NT2/D1 (cell line): ENCODE data around the gene ENOX1.

Experiments
- DNase-seq: peaks from one replicate; pipeline ENCODE4 v3.0.0-alpha.2; 2011; ENCODE audit warnings: low read depth, low spot score
- H3K27me3 ChIP-seq: 2 replicates; pipeline ENCODE4 v1.6.0; 2011; ENCODE audit warnings: mild to moderate bottlenecking; ENCODE audit not compliant: insufficient read length, insufficient read depth
- H3K36me3 ChIP-seq: 2 replicates; pipeline ENCODE4 v1.6.1; 2011; ENCODE audit warnings: mild to moderate bottlenecking, low read length, mixed read lengths; ENCODE audit not compliant: insufficient read depth, insufficient read length
- H3K4me1 ChIP-seq: 2 replicates; pipeline ENCODE4 v1.5.1; 2011; ENCODE audit not compliant: insufficient read depth, insufficient read length
- H3K4me3 ChIP-seq: 2 replicates; pipeline ENCODE4 v1.5.1; 2011; ENCODE audit warnings: low read depth; ENCODE audit not compliant: insufficient read length
- H3K9ac ChIP-seq: 2 replicates; pipeline ENCODE4 v1.6.0; 2011; ENCODE audit warnings: low read depth; ENCODE audit not compliant: insufficient read length
- H3K9me3 ChIP-seq: 2 replicates; pipeline ENCODE4 v1.5.1; 2011; ENCODE audit warnings: mild to moderate bottlenecking, low read length; ENCODE audit not compliant: insufficient read depth
- SUZ12 ChIP-seq: IDR thresholded peaks from 2 replicates; pipeline ENCODE4 v1.6.1; 2011; ENCODE audit not compliant: insufficient read length, insufficient read depth; ENCODE audit errors: extremely low read depth
- YY1 ChIP-seq: IDR thresholded peaks from 2 replicates; pipeline ENCODE4 v1.6.1; 2011; ENCODE audit not compliant: insufficient read length, insufficient read depth
- ZNF274 ChIP-seq: IDR thresholded peaks from 2 replicates; pipeline ENCODE4 v1.6.1; 2011; ENCODE audit warnings: mild to moderate bottlenecking, low read depth, low read length

Gene ENOX1

GRCh38 chr13:43808676-43809075 lies 21.9 kb upstream of the ENOX1 start:
- H3K4me3 ChIP-seq = no peak overlapping the region
- no peaks in the 10 kb centered on the region for H3K4me1 ChIP-seq
- H3K36me3 ChIP-seq = no peaks in the 10 kb centered on the region
- no peak for DNase-seq
- no peaks in the 10 kb centered on the region for H3K9me3 ChIP-seq
- no peak overlapping the region for H3K9ac ChIP-seq
- TF ChIP-seq SUZ12 = no peak
- TF ChIP-seq ZNF274 = no peak
- TF ChIP-seq YY1 = no peak
- no peaks in the 10 kb centered on the region for H3K27me3 ChIP-seq

GRCh38 chr13:43805681-43806128 lies 18.9 kb upstream of the ENOX1 start:
- TF ChIP-seq SUZ12 (no peak), ZNF274 (no peak), YY1 (no peak)
- H3K4me3 ChIP-seq = no peak overlapping the region
- no peaks in the 10 kb centered on the region for H3K4me1 ChIP-seq
- DNase-seq = no peak
- no peaks in the 10 kb centered on the region for H3K9me3 ChIP-seq
- no peak overlapping the region for H3K9ac ChIP-seq
- H3K27me3 ChIP-seq = no peaks in the 10 kb centered on the region
- H3K36me3 ChIP-seq = no peaks in the 10 kb centered on the region

GRCh38 chr13:43805071-43805468 lies 18.3 kb upstream of the ENOX1 start:
- Histone ChIP-seq H3K4me3 (no peak overlapping the region), H3K36me3 (no peaks in the 10 kb centered on the region)

GRCh38 chr13:43804461-43805070 lies 17.8 kb upstream of the ENOX1 start:
- TF ChIP-seq ZNF274 (no peak), SUZ12 (no peak), YY1 (no peak)
- H3K27me3 ChIP-seq = no peaks in the 10 kb centered on the region
- no peak for DNase-seq
- H3K9me3 ChIP-seq = no peaks in the 10 kb centered on the region
- no peak overlapping the region for H3K4me3 ChIP-seq
- no peak overlapping the region for H3K9ac ChIP-seq
- no peaks in the 10 kb centered on the region for H3K4me1 ChIP-seq
- no peaks in the 10 kb centered on the region for H3K36me3 ChIP-seq

More at GRCh38 chr13:43805071-43805468, 18.3 kb upstream of the ENOX1 start:
- Histone ChIP-seq H3K27me3 (no peaks in the 10 kb centered on the region), H3K4me1 (no peaks in the 10 kb centered on the region), H3K9ac (no peak overlapping the region), H3K9me3 (no peaks in the 10 kb centered on the region)
- no peak for DNase-seq
- TF ChIP-seq ZNF274 = no peak
- no peak for TF ChIP-seq YY1
- no peak for TF ChIP-seq SUZ12

- Histone ChIP-seq H3K36me3 (no peaks in the 10 kb centered on the region), H3K9me3 (no peaks in the 10 kb centered on the region), H3K4me1 (no peaks in the 10 kb centered on the region), H3K27me3 (no peaks in the 10 kb centered on the region), H3K4me3 (no peak overlapping the region), H3K9ac (no peak overlapping the region)
- TF ChIP-seq SUZ12 = no peak
- no peak for TF ChIP-seq YY1
- no peak for TF ChIP-seq ZNF274
- DNase-seq = no peak
Measured at GRCh38 chr13:43802511-43802910, 15.7 kb upstream of the ENOX1 start.

GRCh38 chr13:43800828-43801227 lies 14.1 kb upstream of the ENOX1 start:
- Histone ChIP-seq H3K9ac (no peak overlapping the region), H3K4me1 (no peaks in the 10 kb centered on the region), H3K4me3 (no peak overlapping the region), H3K9me3 (no peaks in the 10 kb centered on the region), H3K36me3 (no peaks in the 10 kb centered on the region), H3K27me3 (no peaks in the 10 kb centered on the region)
- no peak for DNase-seq
- TF ChIP-seq YY1 (no peak), ZNF274 (no peak), SUZ12 (no peak)

GRCh38 chr13:43799191-43799590 lies 12.4 kb upstream of the ENOX1 start:
- H3K9me3 ChIP-seq = no peaks in the 10 kb centered on the region; the same call in 1 of the 2 replicates
- TF ChIP-seq SUZ12 = no peak
- TF ChIP-seq YY1 = no peak
- TF ChIP-seq ZNF274 = no peak
- H3K27me3 ChIP-seq = no peaks in the 10 kb centered on the region
- H3K4me3 ChIP-seq = no peak overlapping the region
- no peaks in the 10 kb centered on the region for H3K36me3 ChIP-seq
- no peak for DNase-seq
- no peaks in the 10 kb centered on the region for H3K4me1 ChIP-seq
- H3K9ac ChIP-seq = no peak overlapping the region

GRCh38 chr13:43797869-43798268 lies 11.1 kb upstream of the ENOX1 start:
- no peak overlapping the region for H3K9ac ChIP-seq
- H3K4me1 ChIP-seq = no peaks in the 10 kb centered on the region
- no peak overlapping the region for H3K4me3 ChIP-seq
- no peaks in the 10 kb centered on the region; the same call in 1 of the 2 replicates for H3K9me3 ChIP-seq
- TF ChIP-seq ZNF274 (no peak), YY1 (no peak), SUZ12 (no peak)
- no peaks in the 10 kb centered on the region for H3K36me3 ChIP-seq
- no peaks in the 10 kb centered on the region for H3K27me3 ChIP-seq
- DNase-seq = no peak
